ENCODE measurements around the gene HES4. TPM values are rescaled to one million over a fixed set of nuclear protein-coding genes. Genes with fewer than 3 reads are reported as not detected.
A peak's percentile ranks its signal among the peaks of the same experiment; 100 is the strongest.

The HES4 gene, protein sequence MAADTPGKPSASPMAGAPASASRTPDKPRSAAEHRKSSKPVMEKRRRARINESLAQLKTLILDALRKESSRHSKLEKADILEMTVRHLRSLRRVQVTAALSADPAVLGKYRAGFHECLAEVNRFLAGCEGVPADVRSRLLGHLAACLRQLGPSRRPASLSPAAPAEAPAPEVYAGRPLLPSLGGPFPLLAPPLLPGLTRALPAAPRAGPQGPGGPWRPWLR
- under 1 TPM; 0.45 to 0.50 TPM for total RNA-seq

GRCh38 chr1:999725-1000356 lies at the start of gene HES4:
HES4 (minus strand) TSS chr1:1000097; CDS start chr1:999973, 124 bp downstream.
- ATAC-seq (peak; percentile 36), DNase-seq (peak; percentile 60)
- Mint-ChIP-seq H3K36me3 (ENCODE audit: low read depth) (no peaks in the 10 kb centered on the region), H3K4me1 (ENCODE audit: low read depth) (peaks cover 29% of the 10 kb centered on the region), H3K4me3 (peak within 1 kb of the TSS; percentile 65), H3K27me3 (ENCODE audit: low read depth) (peaks cover 36% of the 10 kb centered on the region), H3K9me3 (ENCODE audit: insufficient read depth) (no peaks in the 10 kb centered on the region), H3K27ac (peak within 1 kb of the TSS; percentile 74)
- ChIA-PET CTCF (interaction anchor here (1.1 to 3.6 kb wide), 3 partner anchors 14 to 63 kb away, joined by 3 to 14 read pairs (median 4); partner anchors contain the start of gene ISG15), POLR2A (no interaction called here)

GRCh38 chr1:1048765-1049164 lies 48.9 kb upstream of the HES4 start:
- Mint-ChIP-seq H3K36me3 (ENCODE audit: low read depth) (peaks cover 8% of the 10 kb centered on the region), H3K27me3 (ENCODE audit: low read depth) (no peaks in the 10 kb centered on the region), H3K9me3 (ENCODE audit: insufficient read depth) (no peaks in the 10 kb centered on the region), H3K4me3 (no peak overlapping the region), H3K4me1 (ENCODE audit: low read depth) (no peaks in the 10 kb centered on the region), H3K27ac (no peak overlapping the region)
- ChIA-PET POLR2A (no interaction called here), CTCF (no interaction called here)
- ATAC-seq (no peak), DNase-seq (no peak)

DNA sequence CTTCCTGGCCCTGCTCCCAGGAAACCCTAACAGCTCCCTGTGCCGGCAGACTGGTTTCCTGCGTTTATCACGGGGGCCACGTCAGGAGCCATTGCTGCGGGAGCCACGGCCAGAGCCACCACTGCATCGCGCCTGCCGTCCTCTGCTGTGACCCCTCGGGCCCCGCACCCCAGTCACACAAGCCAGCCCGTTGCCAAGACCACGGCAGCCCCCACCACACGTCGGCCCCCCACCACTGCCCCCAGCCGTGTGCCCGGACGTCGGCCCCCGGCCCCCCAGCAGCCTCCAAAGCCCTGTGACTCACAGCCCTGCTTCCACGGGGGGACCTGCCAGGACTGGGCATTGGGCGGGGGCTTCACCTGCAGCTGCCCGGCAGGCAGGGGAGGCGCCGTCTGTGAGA lies 48.1 kb upstream of the HES4 start:
- peaks cover 11% of the 10 kb centered on the region for H3K36me3 Mint-ChIP-seq (ENCODE audit: low read depth)
- H3K27me3 Mint-ChIP-seq (ENCODE audit: low read depth) = no peaks in the 10 kb centered on the region
- ATAC-seq (no peak), DNase-seq (no peak)
- no peaks in the 10 kb centered on the region for H3K4me1 Mint-ChIP-seq (ENCODE audit: low read depth)
- H3K9me3 Mint-ChIP-seq (ENCODE audit: insufficient read depth) = no peaks in the 10 kb centered on the region
- H3K27ac Mint-ChIP-seq = no peak overlapping the region
- ChIA-PET POLR2A (no interaction called here), CTCF (no interaction called here)
- no peak overlapping the region for H3K4me3 Mint-ChIP-seq

- Mint-ChIP-seq H3K36me3 (ENCODE audit: low read depth) (peaks cover 11% of the 10 kb centered on the region), H3K4me3 (no peak overlapping the region), H3K27me3 (ENCODE audit: low read depth) (no peaks in the 10 kb centered on the region), H3K9me3 (ENCODE audit: insufficient read depth) (no peaks in the 10 kb centered on the region), H3K27ac (no peak overlapping the region), H3K4me1 (ENCODE audit: low read depth) (no peaks in the 10 kb centered on the region)
- ATAC-seq (no peak), DNase-seq (no peak)
- ChIA-PET POLR2A (no interaction called here), CTCF (no interaction called here)
Measured at GRCh38 chr1:1047407-1047806, 47.5 kb upstream of the HES4 start.

DNA sequence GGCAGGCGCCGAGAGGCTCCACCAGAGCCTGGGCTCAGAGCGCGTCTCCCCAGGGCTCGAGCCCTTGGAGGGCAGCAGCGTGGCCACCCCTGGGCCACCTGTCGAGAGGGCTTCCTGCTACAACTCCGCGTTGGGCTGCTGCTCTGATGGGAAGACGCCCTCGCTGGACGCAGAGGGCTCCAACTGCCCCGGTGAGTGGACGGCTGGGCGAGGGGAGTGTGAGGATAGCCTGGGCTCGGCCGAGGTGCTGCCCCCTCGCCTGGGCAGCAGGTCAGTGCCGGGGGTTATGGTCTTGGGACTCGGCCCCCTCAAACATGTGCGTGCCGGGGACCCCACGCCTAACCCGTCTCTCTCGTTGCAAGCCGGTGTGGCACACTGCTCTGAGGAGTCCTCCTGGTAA lies 46.9 kb upstream of the HES4 start:
- Mint-ChIP-seq H3K27me3 (ENCODE audit: low read depth) (no peaks in the 10 kb centered on the region), H3K27ac (no peak overlapping the region), H3K36me3 (ENCODE audit: low read depth) (peaks cover 8% of the 10 kb centered on the region), H3K9me3 (ENCODE audit: insufficient read depth) (no peaks in the 10 kb centered on the region), H3K4me1 (ENCODE audit: low read depth) (no peaks in the 10 kb centered on the region), H3K4me3 (no peak overlapping the region)
- no peak for DNase-seq
- CTCF ChIA-PET = no interaction called here
- no peak for ATAC-seq
- POLR2A ChIA-PET = no interaction called here

GRCh38 chr1:1046243-1046642 lies 46.3 kb upstream of the HES4 start:
- CTCF ChIA-PET = no interaction called here
- DNase-seq (no peak), ATAC-seq (no peak)
- Mint-ChIP-seq H3K36me3 (ENCODE audit: low read depth) (peaks cover 8% of the 10 kb centered on the region), H3K4me1 (ENCODE audit: low read depth) (no peaks in the 10 kb centered on the region), H3K9me3 (ENCODE audit: insufficient read depth) (no peaks in the 10 kb centered on the region), H3K4me3 (no peak overlapping the region), H3K27ac (no peak overlapping the region), H3K27me3 (ENCODE audit: low read depth) (no peaks in the 10 kb centered on the region)
- POLR2A ChIA-PET = no interaction called here

DNA sequence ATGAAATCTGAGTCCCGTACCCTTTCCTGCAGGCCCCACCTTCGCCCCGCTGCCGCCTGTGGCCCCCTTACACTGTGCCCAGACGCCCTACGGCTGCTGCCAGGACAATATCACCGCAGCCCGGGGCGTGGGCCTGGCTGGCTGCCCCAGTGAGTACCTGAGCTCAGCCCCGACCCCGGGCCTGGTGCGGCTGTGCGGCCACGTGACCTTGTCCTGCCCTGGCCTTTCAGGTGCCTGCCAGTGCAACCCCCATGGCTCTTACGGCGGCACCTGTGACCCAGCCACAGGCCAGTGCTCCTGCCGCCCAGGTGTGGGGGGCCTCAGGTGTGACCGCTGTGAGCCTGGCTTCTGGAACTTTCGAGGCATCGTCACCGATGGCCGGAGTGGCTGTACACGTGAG lies 45.2 kb upstream of the HES4 start:
- H3K4me1 Mint-ChIP-seq (ENCODE audit: low read depth) = peaks cover 2% of the 10 kb centered on the region
- H3K27me3 Mint-ChIP-seq (ENCODE audit: low read depth) = no peaks in the 10 kb centered on the region
- ChIA-PET POLR2A (no interaction called here), CTCF (interaction anchor here (0.6 to 1.6 kb wide), 2 partner anchors 12 to 14 kb away, joined by 3 to 6 read pairs; no protein-coding TSS in a partner anchor)
- peaks cover 6% of the 10 kb centered on the region for H3K36me3 Mint-ChIP-seq (ENCODE audit: low read depth)
- DNase-seq (no peak), ATAC-seq (no peak)
- H3K9me3 Mint-ChIP-seq (ENCODE audit: insufficient read depth) = no peaks in the 10 kb centered on the region
- H3K4me3 Mint-ChIP-seq = no peak overlapping the region
- no peak overlapping the region for H3K27ac Mint-ChIP-seq

DNA sequence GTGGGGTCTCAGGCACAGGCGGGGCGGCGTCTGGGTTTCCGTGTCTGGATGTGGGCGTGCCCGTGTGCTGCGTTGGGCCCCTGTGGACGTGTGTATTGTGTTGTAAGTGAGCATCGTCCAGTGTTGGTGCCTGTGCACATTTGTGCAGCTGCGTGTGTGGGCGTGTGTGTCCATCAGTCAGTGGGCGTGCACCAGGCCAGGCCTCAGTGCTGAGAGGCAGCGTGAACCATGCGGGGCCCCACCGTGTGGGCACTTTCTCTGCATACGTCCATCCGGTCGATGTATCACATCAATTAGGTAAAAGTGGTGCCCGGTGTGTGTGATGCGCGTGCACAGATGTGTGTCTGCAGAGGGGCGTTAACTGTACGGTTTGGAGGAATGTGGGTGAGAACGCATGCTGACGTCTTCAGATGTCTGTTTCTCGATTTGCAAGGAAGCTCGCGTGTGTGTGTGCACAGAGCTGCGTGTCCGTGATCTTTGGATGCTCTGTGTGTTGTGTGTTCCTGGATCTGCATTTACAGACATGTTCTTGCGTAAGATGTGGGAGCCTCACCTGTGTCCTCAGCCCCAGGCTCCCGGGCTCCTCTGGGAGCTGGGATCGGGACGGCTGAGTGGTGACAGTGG lies 44.7 kb upstream of the HES4 start:
- no peak overlapping the region for H3K27ac Mint-ChIP-seq
- POLR2A ChIA-PET = no interaction called here
- H3K36me3 Mint-ChIP-seq (ENCODE audit: low read depth) = peaks cover 6% of the 10 kb centered on the region
- no peak for ATAC-seq
- no peak for DNase-seq
- CTCF ChIA-PET = interaction anchor here (0.6 to 1.6 kb wide), 2 partner anchors 12 to 15 kb away, joined by 3 to 6 read pairs; no protein-coding TSS in a partner anchor
- no peaks in the 10 kb centered on the region for H3K27me3 Mint-ChIP-seq (ENCODE audit: low read depth)
- peaks cover 7% of the 10 kb centered on the region for H3K4me1 Mint-ChIP-seq (ENCODE audit: low read depth)
- H3K9me3 Mint-ChIP-seq (ENCODE audit: insufficient read depth) = no peaks in the 10 kb centered on the region
- H3K4me3 Mint-ChIP-seq = no peak overlapping the region

DNA sequence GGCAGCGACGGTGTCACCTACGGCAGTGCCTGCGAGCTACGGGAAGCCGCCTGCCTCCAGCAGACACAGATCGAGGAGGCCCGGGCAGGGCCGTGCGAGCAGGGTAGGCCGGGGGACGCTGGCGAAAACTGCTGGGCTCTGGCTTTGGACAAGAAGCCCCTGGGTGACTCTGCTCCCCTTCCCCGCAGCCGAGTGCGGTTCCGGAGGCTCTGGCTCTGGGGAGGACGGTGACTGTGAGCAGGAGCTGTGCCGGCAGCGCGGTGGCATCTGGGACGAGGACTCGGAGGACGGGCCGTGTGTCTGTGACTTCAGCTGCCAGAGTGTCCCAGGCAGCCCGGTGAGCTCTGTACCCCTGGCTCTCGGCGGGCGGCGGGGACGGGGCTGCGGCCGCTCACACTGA lies 44.0 kb upstream of the HES4 start:
- Mint-ChIP-seq H3K4me1 (ENCODE audit: low read depth) (peaks cover 14% of the 10 kb centered on the region), H3K27me3 (ENCODE audit: low read depth) (no peaks in the 10 kb centered on the region), H3K36me3 (ENCODE audit: low read depth) (peaks cover 6% of the 10 kb centered on the region), H3K4me3 (no peak overlapping the region), H3K27ac (no peak overlapping the region), H3K9me3 (ENCODE audit: insufficient read depth) (no peaks in the 10 kb centered on the region)
- ChIA-PET CTCF (interaction anchor here (1.6 kb wide), 1 partner anchor 11 kb away, joined by 6 read pairs; no protein-coding TSS in a partner anchor), POLR2A (no interaction called here)
- ATAC-seq = no peak
- no peak for DNase-seq

DNA sequence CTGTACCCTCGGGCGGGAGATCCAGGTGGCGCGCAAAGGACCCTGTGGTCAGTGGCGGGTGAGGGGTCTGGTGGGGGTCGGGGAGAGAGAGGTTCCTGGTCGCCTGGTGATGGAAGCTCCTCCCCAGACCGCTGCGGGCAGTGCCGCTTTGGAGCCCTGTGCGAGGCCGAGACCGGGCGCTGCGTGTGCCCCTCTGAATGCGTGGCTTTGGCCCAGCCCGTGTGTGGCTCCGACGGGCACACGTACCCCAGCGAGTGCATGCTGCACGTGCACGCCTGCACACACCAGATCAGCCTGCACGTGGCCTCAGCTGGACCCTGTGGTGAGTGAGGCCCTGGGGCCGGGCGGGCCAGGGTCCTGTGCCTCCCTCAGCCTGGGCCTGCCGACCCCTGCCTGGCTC lies 43.5 kb upstream of the HES4 start:
- Mint-ChIP-seq H3K9me3 (ENCODE audit: insufficient read depth) (no peaks in the 10 kb centered on the region), H3K4me3 (no peak overlapping the region), H3K27me3 (ENCODE audit: low read depth) (no peaks in the 10 kb centered on the region), H3K36me3 (ENCODE audit: low read depth) (peaks cover 8% of the 10 kb centered on the region), H3K4me1 (ENCODE audit: low read depth) (peaks cover 19% of the 10 kb centered on the region), H3K27ac (no peak overlapping the region)
- ChIA-PET CTCF (interaction anchor here (1.6 kb wide), 1 partner anchor 11 kb away, joined by 6 read pairs; no protein-coding TSS in a partner anchor), POLR2A (no interaction called here)
- DNase-seq (no peak), ATAC-seq (no peak)

GRCh38 chr1:1042835-1043234 lies 42.9 kb upstream of the HES4 start:
- Mint-ChIP-seq H3K27me3 (ENCODE audit: low read depth) (no peaks in the 10 kb centered on the region), H3K36me3 (ENCODE audit: low read depth) (peaks cover 8% of the 10 kb centered on the region), H3K4me3 (no peak overlapping the region), H3K9me3 (ENCODE audit: insufficient read depth) (no peaks in the 10 kb centered on the region), H3K27ac (no peak overlapping the region), H3K4me1 (ENCODE audit: low read depth) (peaks cover 22% of the 10 kb centered on the region)
- ATAC-seq = no peak
- ChIA-PET CTCF (no interaction called here), POLR2A (no interaction called here)
- no peak for DNase-seq

- ChIA-PET POLR2A (no interaction called here), CTCF (interaction anchor here (3.2 kb wide), 1 partner anchor 40 kb away, joined by 10 read pairs; no protein-coding TSS in a partner anchor)
- no peak overlapping the region for H3K27ac Mint-ChIP-seq
Measured at GRCh38 chr1:1041873-1042272, 42.0 kb upstream of the HES4 start.

More at GRCh38 chr1:1041873-1042272, 42.0 kb upstream of the HES4 start:
- peaks cover 24% of the 10 kb centered on the region for H3K4me1 Mint-ChIP-seq (ENCODE audit: low read depth)
- no peak overlapping the region for H3K4me3 Mint-ChIP-seq
- no peaks in the 10 kb centered on the region for H3K9me3 Mint-ChIP-seq (ENCODE audit: insufficient read depth)
- DNase-seq = no peak
- no peaks in the 10 kb centered on the region for H3K27me3 Mint-ChIP-seq (ENCODE audit: low read depth)
- ATAC-seq = no peak
- peaks cover 5% of the 10 kb centered on the region for H3K36me3 Mint-ChIP-seq (ENCODE audit: low read depth)

All from activated CD8-positive, alpha-beta T cell treated with anti-CD3 and anti-CD28 coated beads, Interleukin-2, amount 10 ng/mL, durations not matched to agents 7 days and 5 days (primary cell).